Activated CD4-positive, alpha-beta T cell treated with anti-CD3 and anti-CD28 coated beads, Interleukin-2, amount 10 ng/mL, durations not matched to agents 24 days and 14 days (primary cell): ENCODE results near the gene KCNJ12. TPM values are rescaled to one million over a fixed set of nuclear protein-coding genes. Genes with fewer than 3 reads are reported as not detected.
A peak's percentile ranks its signal among the peaks of the same experiment; 100 is the strongest.
"Not testable (repeated sequence)": the region's sequence is repeated elsewhere in the genome, so short reads cannot be mapped to it uniquely, and the experiment has no call there.

Experiments used
- DNase-seq: peaks from one replicate; pipeline ENCODE4 v3.0.0; 2022
- H3K27ac Mint-ChIP-seq: one replicate; pipeline ENCODE4 v1.8.0; 2022; ENCODE audit warnings: mild to moderate bottlenecking, mixed read lengths
- H3K27me3 Mint-ChIP-seq: one replicate; pipeline ENCODE4 v1.8.0; 2022; ENCODE audit warnings: mixed read lengths
- H3K36me3 Mint-ChIP-seq: one replicate; pipeline ENCODE4 v1.8.0; 2022; ENCODE audit warnings: low read depth, mild to moderate bottlenecking, mixed read lengths
- H3K4me1 Mint-ChIP-seq: one replicate; pipeline ENCODE4 v1.8.0; 2021; ENCODE audit warnings: mixed read lengths
- H3K4me3 Mint-ChIP-seq: one replicate; pipeline ENCODE4 v1.8.0; 2022; ENCODE audit warnings: mild to moderate bottlenecking, moderate library complexity, mixed read lengths
- H3K9me3 Mint-ChIP-seq: one replicate; pipeline ENCODE4 v1.8.0; 2021; ENCODE audit warnings: mixed read lengths
- intact Hi-C: fragments of 100-400 bp; cut with micrococcal nuclease; formaldehyde crosslinking; loops from one replicate; pipeline ENCODE4 v1.15.1; 2023
- total RNA-seq: library from RNA; stranded (reverse); gene quantifications from 2 replicates; pipeline ENCODE4 v1.2.3, GENCODE V29; 2022

KCNJ12 gene
- total RNA-seq, 1 donor from 2014 or later: not detected

- intact Hi-C loops: no loop called here
- Mint-ChIP-seq H3K27ac (no peak overlapping the region), H3K9me3 (no peaks in the 10 kb centered on the region), H3K4me3 (no peak overlapping the region), H3K36me3 (no peaks in the 10 kb centered on the region), H3K27me3 (peaks cover 43% of the 10 kb centered on the region), H3K4me1 (peaks cover 16% of the 10 kb centered on the region)
- DNase-seq: no peak
Observed at GRCh38 chr17:21453144-21453898, 77.2 kb downstream of the KCNJ12 start.

- H3K4me3 Mint-ChIP-seq, H3K27ac Mint-ChIP-seq, intact Hi-C loops, H3K36me3 Mint-ChIP-seq, H3K9me3 Mint-ChIP-seq, DNase-seq: not testable (repeated sequence)
- peaks cover 16% of the 10 kb centered on the region for H3K4me1 Mint-ChIP-seq
- H3K27me3 Mint-ChIP-seq: peaks cover 47% of the 10 kb centered on the region
Observed at GRCh38 chr17:21454006-21454405, 77.8 kb downstream of the KCNJ12 start.

GRCh38 chr17:21454441-21454840, 78.3 kb downstream of the KCNJ12 start:
- no peak overlapping the region for H3K27ac Mint-ChIP-seq
- H3K36me3 Mint-ChIP-seq: no peaks in the 10 kb centered on the region
- intact Hi-C loops: no loop called here
- H3K4me3 Mint-ChIP-seq: no peak overlapping the region
- H3K4me1 Mint-ChIP-seq: peaks cover 16% of the 10 kb centered on the region
- peaks cover 49% of the 10 kb centered on the region for H3K27me3 Mint-ChIP-seq
- no peak for DNase-seq
- H3K9me3 Mint-ChIP-seq: no peaks in the 10 kb centered on the region

GRCh38 chr17:21455761-21456160, 79.6 kb downstream of the KCNJ12 start:
- H3K9me3 Mint-ChIP-seq: no peaks in the 10 kb centered on the region
- peaks cover 16% of the 10 kb centered on the region for H3K4me1 Mint-ChIP-seq
- H3K36me3 Mint-ChIP-seq: no peaks in the 10 kb centered on the region
- DNase-seq: no peak
- intact Hi-C loops: loop anchor here (2.0 to 5.0 kb wide), 2 partner anchors 167 to 328 kb away; partner anchors contain the start of gene DHRS7B
- H3K27me3 Mint-ChIP-seq: peaks cover 45% of the 10 kb centered on the region
- no peak overlapping the region for H3K27ac Mint-ChIP-seq
- no peak overlapping the region for H3K4me3 Mint-ChIP-seq

GRCh38 chr17:21456449-21456848, 80.3 kb downstream of the KCNJ12 start:
- H3K4me3 Mint-ChIP-seq, H3K27ac Mint-ChIP-seq, H3K9me3 Mint-ChIP-seq, DNase-seq, H3K36me3 Mint-ChIP-seq: not testable (repeated sequence)
- peaks cover 46% of the 10 kb centered on the region for H3K27me3 Mint-ChIP-seq
- intact Hi-C loops: loop anchor here (2.0 to 5.0 kb wide), 2 partner anchors 168 to 329 kb away; partner anchors contain the start of gene DHRS7B
- H3K4me1 Mint-ChIP-seq: peaks cover 16% of the 10 kb centered on the region

GRCh38 chr17:21457051-21458026, 81.2 kb downstream of the KCNJ12 start:
- Mint-ChIP-seq H3K27me3 (peaks cover 42% of the 10 kb centered on the region), H3K4me3 (no peak overlapping the region), H3K27ac (no peak overlapping the region), H3K9me3 (no peaks in the 10 kb centered on the region), H3K4me1 (peaks cover 13% of the 10 kb centered on the region), H3K36me3 (no peaks in the 10 kb centered on the region)
- DNase-seq: peak; percentile 98
- intact Hi-C loops: loop anchor here (1.0 to 5.0 kb wide), 3 partner anchors 54 to 330 kb away; partner anchors contain the start of gene DHRS7B

GRCh38 chr17:21458054-21458453, 81.9 kb downstream of the KCNJ12 start:
- Mint-ChIP-seq H3K9me3 (no peaks in the 10 kb centered on the region), H3K27me3 (peaks cover 40% of the 10 kb centered on the region), H3K36me3 (no peaks in the 10 kb centered on the region), H3K27ac (no peak overlapping the region), H3K4me3 (no peak overlapping the region), H3K4me1 (peaks cover 9% of the 10 kb centered on the region)
- DNase-seq: no peak
- intact Hi-C loops: loop anchor here (5.0 kb wide), 1 partner anchor 331 kb away; the partner anchor contains the start of gene DHRS7B

GRCh38 chr17:21459536-21459935, 83.4 kb downstream of the KCNJ12 start:
- no peak overlapping the region for H3K4me3 Mint-ChIP-seq
- H3K9me3 Mint-ChIP-seq: no peaks in the 10 kb centered on the region
- H3K27me3 Mint-ChIP-seq: peaks cover 42% of the 10 kb centered on the region
- H3K4me1 Mint-ChIP-seq: peaks cover 13% of the 10 kb centered on the region
- no peaks in the 10 kb centered on the region for H3K36me3 Mint-ChIP-seq
- no peak overlapping the region for H3K27ac Mint-ChIP-seq
- intact Hi-C loops: loop anchor here (5.0 kb wide), 1 partner anchor 332 kb away; the partner anchor contains the start of gene DHRS7B
- no peak for DNase-seq

GRCh38 chr17:21460358-21460757, 84.2 kb downstream of the KCNJ12 start:
- H3K27me3 Mint-ChIP-seq: peaks cover 44% of the 10 kb centered on the region
- H3K4me3 Mint-ChIP-seq: no peak overlapping the region
- H3K9me3 Mint-ChIP-seq: no peaks in the 10 kb centered on the region
- no peaks in the 10 kb centered on the region for H3K36me3 Mint-ChIP-seq
- intact Hi-C loops: no loop called here
- DNase-seq: no peak
- no peak overlapping the region for H3K27ac Mint-ChIP-seq
- H3K4me1 Mint-ChIP-seq: peaks cover 13% of the 10 kb centered on the region

GRCh38 chr17:21462237-21462636, 86.1 kb downstream of the KCNJ12 start:
- Mint-ChIP-seq H3K36me3 (no peaks in the 10 kb centered on the region), H3K9me3 (no peaks in the 10 kb centered on the region), H3K27me3 (peaks cover 42% of the 10 kb centered on the region), H3K27ac (no peak overlapping the region), H3K4me3 (no peak overlapping the region), H3K4me1 (peaks cover 6% of the 10 kb centered on the region)
- DNase-seq: no peak
- intact Hi-C loops: no loop called here

- Mint-ChIP-seq H3K36me3 (no peaks in the 10 kb centered on the region), H3K27me3 (peaks cover 36% of the 10 kb centered on the region), H3K4me3 (no peak overlapping the region), H3K4me1 (peaks cover 4% of the 10 kb centered on the region), H3K9me3 (no peaks in the 10 kb centered on the region), H3K27ac (no peak overlapping the region)
- no peak for DNase-seq
- intact Hi-C loops: no loop called here
Observed at GRCh38 chr17:21463204-21463661, 87.1 kb downstream of the KCNJ12 start.

- H3K36me3 Mint-ChIP-seq: no peaks in the 10 kb centered on the region
- no peaks in the 10 kb centered on the region for H3K9me3 Mint-ChIP-seq
- H3K4me3 Mint-ChIP-seq: no peak overlapping the region
- H3K27me3 Mint-ChIP-seq: peaks cover 32% of the 10 kb centered on the region
- intact Hi-C loops: no loop called here
- peaks cover 4% of the 10 kb centered on the region for H3K4me1 Mint-ChIP-seq
- DNase-seq: no peak
- no peak overlapping the region for H3K27ac Mint-ChIP-seq
Observed at GRCh38 chr17:21463779-21464407, 87.7 kb downstream of the KCNJ12 start.

GRCh38 chr17:21464611-21465021, 88.5 kb downstream of the KCNJ12 start:
- Mint-ChIP-seq H3K36me3 (no peaks in the 10 kb centered on the region), H3K4me1 (peaks cover 4% of the 10 kb centered on the region), H3K27ac (no peak overlapping the region), H3K9me3 (no peaks in the 10 kb centered on the region), H3K4me3 (no peak overlapping the region), H3K27me3 (peaks cover 29% of the 10 kb centered on the region)
- intact Hi-C loops: no loop called here
- DNase-seq: no peak
